ENCODE results near the gene BOC.

BOC gene

DNA sequence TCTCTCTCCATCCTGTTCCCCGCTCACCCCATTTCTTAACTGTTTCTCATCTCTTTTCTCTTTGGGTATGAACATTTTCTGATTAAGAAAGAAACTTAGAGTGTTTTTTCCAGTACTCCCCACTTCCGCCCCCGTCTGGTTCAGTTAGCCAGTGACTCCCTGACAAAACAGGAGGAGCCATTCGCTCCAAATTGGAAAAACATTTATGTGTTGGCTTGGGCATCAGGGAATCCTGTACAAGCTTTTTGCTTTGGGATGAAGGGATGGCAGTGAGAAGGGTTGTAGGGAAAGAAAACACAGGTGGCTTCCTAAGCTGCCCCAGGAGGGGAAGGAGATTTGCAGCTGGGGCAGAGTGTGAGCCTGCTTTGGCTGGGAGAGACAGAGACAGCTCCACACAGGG is 47.0 kb downstream of the BOC start:
- no peak for TF ChIP-seq CTCF (IDR thresholded peaks at IDR 0.05; ENCODE audit: low read depth, low read length)
- H3K4me3 ChIP-seq (ENCODE audit: low read depth, low read length): no peak overlapping the region

DNA sequence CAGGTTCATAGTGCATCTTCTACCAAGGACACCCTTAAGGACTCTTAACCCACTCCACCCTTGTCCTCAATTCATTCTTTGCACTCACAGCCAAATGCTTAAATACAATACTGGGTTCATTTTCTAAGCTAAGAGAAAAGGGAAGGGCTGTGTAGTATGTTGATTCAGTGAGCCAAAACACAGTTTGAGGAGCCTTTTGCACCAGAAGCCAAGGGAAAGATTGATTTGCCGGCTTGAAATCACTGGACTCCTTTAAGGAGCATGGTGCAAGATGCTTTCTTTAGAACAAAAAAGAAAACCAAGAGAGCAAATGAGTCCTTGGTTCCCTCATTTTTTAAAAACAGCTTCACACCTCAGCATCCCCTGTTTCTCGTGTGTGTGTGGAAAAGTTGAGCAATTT is 47.8 kb downstream of the BOC start:
- TF ChIP-seq CTCF (IDR thresholded peaks at IDR 0.05; ENCODE audit: low read depth, low read length): no peak
- no peak overlapping the region for H3K4me3 ChIP-seq (ENCODE audit: low read depth, low read length)

- H3K4me3 ChIP-seq (ENCODE audit: low read depth, low read length): no peak overlapping the region
- TF ChIP-seq CTCF (IDR thresholded peaks at IDR 0.05; ENCODE audit: low read depth, low read length): no peak
These were observed 49.8 kb downstream of the BOC start for GRCh38 chr3:113261063-113261625.

- no peak overlapping the region for H3K4me3 ChIP-seq (ENCODE audit: low read depth, low read length)
- no peak for TF ChIP-seq CTCF (IDR thresholded peaks at IDR 0.05; ENCODE audit: low read depth, low read length)
These were observed 50.4 kb downstream of the BOC start for GRCh38 chr3:113261626-113262303.

DNA sequence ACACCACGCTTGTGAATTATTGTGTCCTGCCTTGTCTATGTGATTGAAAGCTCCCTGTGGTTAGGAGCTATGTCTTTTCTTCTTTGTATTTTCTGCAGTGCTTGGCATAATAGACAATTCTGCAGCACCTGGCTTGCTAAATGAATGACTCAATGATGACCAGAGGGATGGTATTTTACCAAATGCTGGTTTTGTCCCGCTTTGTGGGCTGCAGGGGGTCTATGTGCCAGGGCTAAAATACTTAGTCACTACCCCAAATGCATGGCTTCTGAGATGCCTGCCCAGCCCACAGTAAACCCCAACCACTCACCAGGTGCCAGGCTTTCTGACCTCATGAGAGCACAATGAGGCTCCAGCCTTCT is 50.9 kb downstream of the BOC start:
- TF ChIP-seq CTCF (IDR thresholded peaks at IDR 0.05; ENCODE audit: low read depth, low read length): no peak
- no peak overlapping the region for H3K4me3 ChIP-seq (ENCODE audit: low read depth, low read length)

DNA sequence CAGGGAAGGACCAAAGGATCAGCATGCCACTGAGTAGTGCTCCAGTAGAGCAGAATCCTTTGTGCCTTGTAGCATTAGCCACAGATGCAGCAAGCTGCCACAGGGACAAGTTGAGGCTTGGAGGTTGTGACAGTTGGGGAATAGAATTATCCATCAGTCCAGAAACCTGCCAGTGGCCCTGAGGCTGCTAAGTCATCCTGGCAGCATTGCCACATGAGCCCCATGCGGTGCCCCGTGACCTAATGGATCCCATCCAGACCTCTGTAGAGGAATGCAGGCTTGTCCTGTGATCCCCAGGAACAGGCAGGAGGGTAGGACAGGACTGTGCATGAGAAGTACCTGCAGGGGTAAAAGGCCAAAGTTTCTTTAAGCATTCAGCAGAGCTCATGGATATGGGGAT is 51.7 kb downstream of the BOC start:
- H3K4me3 ChIP-seq (ENCODE audit: low read depth, low read length): no peak overlapping the region
- TF ChIP-seq CTCF (IDR thresholded peaks at IDR 0.05; ENCODE audit: low read depth, low read length): no peak

GRCh38 chr3:113263778-113264177 is 52.4 kb downstream of the BOC start:
- TF ChIP-seq CTCF (IDR thresholded peaks at IDR 0.05; ENCODE audit: low read depth, low read length): no peak
- no peak overlapping the region for H3K4me3 ChIP-seq (ENCODE audit: low read depth, low read length)

All from WI38 (cell line).